ENCODE data around the gene ZFAND2A.

The ZFAND2A gene

DNA sequence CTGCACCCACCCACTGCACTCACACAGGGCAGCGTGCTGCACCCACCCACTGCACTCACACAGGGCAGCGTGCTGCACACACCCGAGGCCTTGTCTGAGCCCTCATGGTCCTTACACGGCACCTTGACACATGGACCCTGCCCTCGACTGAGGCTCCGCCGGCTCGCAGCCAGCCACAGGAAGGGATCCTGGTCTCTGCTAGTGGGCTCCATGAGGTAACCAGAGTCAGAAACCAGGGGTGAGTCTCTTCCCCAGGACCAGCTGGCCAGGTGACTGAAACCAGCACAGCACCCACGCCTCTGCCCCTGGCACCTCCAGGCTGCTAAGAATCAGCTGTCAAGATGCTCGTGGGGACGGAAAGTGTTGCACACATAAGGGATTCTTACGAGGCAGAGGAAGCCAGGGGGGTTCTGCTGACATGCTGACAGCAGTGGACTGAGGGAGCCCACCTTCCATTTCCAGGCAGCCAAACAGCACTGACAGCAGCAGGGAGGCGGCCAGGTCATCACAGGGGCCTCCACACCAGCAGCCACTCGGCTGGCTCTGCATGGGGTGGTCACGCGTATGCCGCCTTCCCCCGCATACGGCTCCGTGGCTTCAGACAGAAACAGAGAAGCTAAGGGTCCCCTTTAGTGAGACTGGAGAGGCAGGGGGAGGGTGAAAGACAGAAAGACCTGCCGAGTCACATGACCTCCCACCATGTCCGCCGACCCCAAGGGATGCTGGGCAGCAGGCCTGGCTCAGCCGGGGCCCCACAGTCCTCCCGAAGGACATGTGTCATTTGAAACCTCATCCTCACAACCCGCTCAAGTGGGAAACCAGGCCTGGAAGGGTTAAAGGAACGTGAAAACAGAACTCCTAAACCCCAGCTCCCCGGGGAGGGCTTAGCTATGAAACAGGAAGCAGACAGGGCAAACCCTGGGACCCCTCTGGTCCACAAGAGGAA lies 37.8 kb downstream of the ZFAND2A start:
- DNase-seq = no peak

DNA sequence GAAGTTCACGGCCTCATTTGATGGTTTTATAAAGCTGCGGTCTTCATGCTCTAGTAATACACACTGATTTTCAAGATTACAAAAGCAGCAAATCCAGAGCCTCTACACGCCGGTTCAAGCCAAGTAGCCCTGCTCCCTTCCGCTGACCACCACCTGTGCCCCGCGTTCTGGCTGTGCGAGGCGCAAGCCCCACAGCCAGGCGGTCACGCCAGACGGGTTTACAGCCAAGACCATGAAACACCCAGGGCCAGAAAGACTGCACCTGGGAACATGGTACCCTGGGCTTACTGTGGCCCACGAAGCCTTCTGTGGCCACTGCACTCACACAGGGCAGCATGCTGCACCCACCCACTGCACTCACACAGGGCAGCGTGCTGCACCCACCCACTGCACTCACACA lies 38.5 kb downstream of the ZFAND2A start:
- no peak for DNase-seq

DNA sequence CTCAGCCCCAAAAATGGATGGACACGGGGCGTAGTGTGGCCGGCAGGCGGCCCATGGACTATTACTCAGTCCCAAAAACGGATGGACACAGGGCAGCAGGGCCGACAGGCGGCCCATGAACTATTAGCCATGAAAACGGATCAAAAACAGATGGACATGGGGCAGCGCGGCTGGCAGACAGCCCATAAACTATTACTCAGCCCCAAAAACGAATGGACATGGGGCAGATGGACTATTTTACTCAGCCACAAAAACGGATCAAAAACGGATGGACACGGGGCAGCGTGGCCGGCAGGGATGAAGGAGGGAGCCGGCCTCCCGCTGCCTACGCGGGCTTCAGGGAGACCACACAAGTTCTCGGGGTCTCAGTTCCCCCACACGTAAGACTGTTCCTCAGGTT lies 39.2 kb downstream of the ZFAND2A start:
- no peak for DNase-seq

DNA sequence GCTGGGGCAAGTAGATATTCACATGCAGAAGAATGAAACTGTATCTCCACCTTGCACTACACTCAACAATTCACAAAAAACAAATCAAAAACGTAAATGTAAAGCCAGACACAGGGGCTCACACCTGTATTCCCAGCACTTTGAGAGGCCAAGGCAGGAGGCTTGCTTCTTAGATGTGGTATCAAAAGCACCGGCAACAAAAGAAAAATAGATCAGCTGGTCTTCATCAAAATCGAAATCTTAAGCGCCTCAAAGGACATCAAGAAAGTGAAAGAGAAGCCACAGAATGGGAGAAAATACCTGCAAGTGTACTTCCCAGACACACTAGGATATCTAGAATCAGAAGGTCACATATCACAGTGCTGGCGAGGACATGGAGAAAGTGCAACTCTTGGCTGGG lies 40.8 kb downstream of the ZFAND2A start:
- DNase-seq = no peak

DNA sequence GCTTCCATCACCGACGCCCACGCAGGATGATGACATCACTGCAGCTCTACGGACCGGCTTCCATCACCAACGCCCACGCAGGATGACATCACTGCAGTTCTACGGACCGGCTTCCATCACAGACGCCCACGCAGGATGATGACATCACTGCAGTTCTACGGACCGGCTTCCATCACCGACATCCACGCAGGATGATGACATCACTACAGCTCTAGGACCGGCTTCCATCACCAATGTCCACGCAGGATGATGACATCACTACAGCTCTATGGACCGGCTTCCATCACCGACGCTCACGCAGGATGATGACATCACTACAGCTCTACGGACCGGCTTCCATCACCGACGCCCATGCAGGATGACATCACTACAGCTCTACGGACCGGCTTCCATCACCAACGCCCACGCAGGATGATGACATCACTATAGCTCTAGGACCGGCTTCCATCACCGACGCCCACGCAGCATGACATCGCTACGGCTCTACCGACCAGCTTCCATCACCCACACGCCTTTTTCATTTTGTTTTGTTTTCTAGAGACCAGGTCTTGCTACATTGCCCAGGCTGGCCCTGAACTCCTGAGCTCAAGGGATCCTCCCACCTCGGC lies 42.6 kb downstream of the ZFAND2A start:
- peak in 1 of 2 donors; percentile 28 for DNase-seq

DNA sequence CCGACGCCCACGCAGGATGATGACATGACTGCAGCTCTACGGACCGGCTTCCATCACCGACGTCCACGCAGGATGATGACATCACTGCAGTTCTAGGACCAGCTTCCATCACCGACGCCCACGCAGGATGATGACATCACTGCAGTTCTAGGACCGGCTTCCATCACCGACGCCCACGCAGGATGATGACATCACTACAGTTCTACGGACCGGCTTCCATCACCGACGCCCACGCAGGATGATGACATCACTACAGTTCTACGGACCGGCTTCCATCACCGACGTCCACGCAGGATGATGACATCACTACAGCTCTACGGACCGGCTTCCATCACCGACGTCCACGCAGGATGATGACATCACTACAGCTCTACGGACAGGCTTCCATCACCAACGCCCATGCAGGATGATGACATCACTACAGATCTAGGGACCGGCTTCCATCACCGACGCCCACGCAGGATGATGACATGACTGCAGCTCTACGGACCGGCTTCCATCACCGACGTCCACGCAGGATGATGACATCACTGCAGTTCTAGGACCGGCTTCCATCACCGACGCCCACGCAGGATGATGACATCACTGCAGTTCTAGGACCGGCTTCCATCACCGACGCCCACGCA lies 43.5 kb downstream of the ZFAND2A start:
- DNase-seq = peak in 1 of 2 donors; percentile 35

DNA sequence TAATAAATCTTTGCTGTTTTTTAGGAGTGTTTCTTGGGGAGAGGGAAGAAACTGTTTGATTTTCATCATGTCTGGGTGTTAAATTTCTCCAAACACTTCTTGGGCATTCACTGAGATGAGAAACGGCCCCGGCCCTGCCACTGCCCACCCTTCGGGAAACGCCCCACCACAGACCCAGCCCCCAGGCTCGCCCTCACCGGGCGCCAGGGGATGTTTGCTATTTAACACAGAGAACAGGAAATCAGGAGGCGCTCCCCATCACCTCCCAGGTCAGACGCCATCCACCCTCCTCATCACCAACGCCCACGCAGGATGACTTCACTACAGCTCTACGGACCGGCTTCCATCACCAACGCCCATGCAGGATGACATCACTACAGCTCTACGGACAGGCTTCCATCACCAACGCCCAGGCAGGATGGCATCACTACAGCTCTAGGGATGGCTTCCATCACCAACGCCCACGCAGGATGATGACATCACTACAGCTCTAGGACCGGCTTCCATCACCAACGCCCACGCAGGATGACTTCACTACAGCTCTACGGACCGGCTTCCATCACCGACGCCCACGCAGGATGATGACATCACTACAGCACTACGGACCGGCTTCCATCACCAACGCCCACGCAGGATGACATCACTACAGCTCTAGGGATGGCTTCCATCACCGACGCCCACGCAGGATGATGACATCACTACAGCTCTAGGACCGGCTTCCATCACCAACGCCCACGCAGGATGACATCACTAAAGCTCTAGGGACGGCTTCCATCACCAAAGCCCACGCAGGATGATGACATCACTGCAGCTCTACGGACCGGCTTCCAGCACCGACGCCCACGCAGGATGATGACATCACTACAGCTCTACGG lies 44.6 kb downstream of the ZFAND2A start:
- peak in 1 of 2 donors; percentile 59 for DNase-seq

DNA sequence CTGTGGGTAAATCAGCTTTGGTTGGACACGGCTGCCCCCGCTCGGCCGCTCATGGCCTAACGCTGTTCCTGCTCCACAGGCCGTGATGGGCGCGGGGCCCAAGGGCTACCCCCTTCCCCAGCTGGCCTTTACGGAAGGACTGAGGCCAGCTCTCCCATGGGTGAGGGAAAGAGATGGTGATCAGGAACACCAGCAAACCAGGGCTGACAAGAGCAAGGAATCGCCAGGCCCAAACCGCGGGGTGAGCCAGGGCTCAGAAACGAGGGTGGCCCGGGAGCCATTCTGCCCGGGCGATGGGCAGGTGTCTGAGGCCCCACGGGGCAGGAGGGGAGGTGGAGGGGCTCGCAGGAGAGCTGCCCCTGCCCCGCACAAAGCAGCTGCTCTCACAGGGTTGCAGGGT lies 45.5 kb downstream of the ZFAND2A start:
- no peak for DNase-seq

DNA sequence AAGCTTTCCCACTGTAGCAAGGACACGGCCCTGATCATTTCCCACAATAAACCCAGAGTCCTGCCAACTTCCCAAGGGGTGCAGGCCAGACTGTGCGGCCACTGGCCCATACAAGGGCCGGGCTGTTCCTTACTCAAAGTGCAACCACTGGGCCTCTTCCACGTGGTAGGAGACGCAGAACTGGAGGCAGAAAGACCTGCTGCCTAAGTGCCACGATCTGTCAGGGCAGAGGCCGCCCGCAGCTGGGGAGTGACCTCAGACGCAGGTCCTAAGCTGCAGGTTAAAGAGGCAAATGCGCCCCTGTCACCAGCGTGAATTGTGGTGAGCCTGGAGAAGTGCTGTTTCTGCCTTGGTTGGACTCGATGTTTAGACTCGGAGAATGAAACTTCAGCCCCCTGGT lies 45.9 kb downstream of the ZFAND2A start:
- DNase-seq = no peak

DNA sequence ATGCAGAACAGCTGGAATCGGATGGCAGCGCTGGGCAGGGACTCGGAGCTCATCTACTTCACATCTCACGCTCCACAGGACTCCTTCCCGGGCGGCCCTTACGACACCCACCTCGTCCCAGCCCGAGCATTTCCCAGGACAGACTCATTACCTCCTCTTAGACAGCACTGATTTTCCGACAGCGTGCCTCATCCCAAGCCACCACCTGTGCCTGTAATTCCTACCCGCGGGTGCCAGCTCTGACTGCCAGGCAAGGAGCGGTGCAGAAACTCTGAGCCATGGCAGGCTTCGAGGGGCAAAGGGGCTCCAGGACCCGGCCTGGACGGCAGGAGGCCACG lies 46.5 kb downstream of the ZFAND2A start:
- no peak for DNase-seq

DNA sequence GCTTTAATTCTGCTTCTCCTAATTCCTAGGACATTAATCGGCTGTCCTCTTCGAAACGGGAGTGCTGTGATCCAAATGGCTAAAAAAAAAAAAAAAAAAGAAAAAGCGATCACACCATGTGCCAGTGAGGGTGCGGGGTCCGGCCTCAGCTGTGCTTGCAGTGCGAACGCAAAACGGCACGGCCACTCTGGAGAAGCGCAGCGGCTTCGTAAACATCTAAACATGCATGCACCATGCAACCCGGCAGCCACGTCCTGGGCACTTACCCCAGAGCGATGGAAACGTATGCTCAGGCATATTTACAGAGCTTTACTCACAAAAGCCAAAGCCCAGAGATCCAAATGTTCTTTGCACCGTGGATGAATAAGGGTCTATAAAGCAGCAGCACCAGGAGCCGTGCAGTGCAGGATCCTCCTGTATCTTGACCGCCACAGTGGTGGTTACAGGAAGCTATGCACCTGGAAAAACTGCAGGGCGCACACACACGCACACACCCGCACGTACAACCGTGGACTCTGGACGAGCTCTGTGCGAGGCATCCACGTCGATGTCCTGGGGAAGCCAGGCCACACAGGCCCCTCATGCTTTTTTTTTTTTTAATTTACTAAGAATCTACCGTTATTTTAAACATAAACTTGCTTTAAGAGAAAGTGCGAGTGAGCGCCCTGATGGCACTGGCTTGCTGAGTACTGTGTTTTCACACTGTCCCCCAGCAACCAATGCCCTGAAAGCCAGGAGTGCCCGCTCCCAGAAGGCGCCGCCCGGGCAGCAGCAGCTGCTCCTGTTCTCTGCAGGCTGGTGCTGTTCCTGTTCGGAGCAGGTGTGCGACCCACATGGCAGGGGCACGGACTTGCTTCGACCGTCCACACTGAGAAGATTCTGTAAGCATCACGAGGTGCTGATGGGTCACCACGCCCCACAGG lies 47.1 kb downstream of the ZFAND2A start:
- DNase-seq = no peak

DNA sequence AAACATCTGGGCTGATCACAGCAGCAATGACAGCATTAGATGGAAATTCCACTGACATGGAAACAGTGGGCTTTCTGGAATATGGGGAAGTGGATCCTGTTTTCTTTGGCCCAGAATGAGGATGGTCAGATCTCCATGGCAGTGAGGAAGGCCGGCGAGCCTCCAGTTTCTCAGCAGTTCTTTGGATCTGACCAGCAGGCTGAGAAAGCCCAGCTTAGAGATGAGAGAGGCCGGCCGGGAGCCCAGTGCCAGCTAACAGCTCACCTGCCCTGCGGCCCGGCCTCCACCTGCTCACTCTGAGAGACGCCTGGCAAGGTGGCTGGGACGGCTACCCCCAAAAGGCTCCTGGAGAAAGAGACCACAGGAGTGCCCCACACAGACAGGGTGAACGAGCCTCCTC lies 47.9 kb downstream of the ZFAND2A start:
- DNase-seq = no peak

DNA sequence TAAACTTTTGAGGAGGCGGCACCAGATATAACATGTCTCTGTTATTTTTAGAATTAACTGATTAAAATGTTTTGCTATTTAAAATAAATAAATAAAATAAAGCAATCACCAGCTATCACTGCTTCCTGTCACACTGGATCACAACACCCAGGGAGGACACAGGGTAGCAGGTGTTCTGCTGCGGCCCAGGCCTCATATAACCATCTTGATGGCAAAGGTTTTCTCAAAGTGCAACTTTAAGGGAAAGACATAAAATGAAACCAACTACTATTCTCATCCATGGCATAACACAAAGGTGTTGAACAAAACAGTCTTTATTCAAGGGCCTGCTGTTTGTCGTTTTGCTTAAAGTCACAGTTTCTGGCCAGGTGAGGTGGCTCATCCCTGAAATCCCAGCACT lies 48.8 kb downstream of the ZFAND2A start:
- no peak for DNase-seq

DNA sequence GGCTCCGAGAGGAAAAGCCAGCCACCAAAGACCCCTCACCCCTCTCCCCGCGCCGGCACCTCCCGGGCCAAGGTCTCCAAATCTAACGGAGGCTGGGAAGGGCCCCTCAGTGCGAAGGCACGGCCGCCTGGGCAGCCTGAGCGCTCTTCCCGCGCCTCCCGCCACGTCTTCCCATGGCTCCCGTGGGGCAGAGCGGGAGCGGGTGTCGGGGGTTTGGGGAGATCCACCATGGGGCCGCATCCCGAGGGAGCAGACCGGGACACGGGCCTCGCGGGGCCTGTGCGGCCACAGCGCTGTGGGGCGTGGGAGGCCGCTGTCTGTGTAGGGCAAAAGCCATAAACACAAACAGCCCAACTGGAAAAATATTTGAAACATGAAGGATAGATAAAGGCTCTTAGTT lies 49.6 kb downstream of the ZFAND2A start:
- no peak for DNase-seq

DNA sequence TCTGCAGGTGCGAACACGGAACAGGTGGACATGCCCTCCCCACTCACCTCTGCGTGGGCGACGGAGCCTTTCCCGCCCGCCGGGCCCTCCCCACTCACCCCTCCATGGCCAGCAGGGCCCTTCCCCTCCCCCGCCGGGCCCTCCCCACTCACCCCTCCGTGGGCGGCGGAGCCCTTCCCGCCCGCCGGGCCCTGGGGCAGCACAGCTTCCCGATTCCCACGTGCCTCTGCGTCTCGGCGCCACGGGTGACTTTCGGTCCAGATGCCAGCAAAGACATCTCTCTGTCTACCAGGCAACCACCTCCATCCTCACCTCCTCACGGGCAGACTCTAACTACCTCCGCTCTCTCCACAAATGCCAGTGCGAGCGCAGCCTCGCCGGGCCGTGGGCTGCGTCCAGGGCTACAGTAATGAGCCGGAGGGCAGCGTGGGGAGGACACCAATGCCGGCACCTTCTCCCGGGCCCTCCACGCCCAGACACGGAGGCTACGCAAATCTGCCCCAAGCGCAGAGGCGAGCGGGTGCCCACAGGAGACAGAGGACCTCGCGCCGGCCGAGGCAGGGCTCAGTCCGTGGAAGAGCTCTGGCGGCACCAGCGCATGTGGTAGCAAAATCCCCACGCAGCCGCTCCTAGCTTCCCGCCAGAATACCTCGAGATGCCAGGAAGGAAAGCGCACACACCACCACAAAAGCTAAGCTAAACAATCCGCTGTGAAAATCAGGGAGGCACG lies 50.2 kb downstream of the ZFAND2A start:
- DNase-seq = no peak

DNA sequence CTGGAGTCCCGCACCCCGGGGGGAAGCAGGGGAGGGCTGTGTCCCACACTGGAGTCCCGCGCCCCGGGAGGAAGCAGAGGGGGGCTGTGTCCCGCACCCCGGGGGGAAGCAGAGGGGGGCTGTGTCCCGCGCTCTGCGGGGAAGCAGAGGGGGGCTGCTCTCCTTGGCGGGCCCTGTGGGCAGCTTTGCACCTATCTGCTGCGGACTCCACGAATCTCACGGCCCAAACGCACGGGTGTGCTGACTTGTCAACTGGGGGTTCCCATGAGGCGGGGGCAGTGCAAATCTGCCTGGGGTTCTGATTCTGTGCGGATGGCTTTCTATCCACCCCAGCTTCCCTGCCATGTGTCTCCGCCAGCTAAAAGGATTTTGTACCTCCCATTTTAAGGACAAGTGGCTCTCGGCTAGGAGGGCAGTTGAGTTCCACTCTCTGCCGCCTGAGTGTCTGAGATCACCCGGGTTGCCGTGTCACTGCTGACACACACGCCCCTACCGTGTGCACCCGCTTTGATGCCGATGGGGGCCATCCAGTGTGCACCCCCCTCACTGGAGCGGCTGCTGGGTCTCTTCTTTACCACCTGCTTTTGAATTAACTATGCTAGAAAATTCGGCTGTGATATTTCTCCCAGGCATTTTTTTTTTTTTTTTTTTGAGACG lies 51.6 kb downstream of the ZFAND2A start:
- DNase-seq = no peak

DNA sequence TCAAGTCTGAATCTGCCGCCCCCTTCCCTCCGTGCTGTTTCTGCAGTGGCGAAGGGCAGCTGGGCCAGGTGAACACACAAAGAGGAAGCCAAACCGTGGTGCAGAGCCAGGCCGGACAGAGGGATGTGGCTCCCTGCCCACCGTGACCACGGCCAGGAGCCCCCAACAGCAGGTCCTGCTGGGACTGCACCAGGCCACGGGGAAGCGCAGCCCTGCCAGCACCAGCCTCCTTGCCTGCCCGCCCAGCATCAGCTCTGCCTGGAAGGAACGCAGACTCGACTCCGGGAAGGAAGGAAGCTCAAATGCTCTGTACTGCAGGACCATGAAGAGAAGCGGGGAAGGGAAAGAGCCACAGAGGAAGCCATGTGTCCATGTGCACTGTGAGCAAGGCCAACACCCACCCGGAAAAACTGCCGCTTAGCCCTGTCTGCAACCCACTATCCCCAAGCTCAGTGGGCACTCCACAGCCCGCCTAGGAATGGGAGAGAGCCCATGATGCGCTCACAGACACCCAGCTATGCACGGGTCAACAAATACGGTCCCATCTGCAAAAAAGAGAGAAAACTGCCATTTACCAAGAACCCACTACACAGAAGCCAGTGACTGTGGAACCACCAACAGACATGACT lies 53.1 kb downstream of the ZFAND2A start:
- no peak for DNase-seq

DNA sequence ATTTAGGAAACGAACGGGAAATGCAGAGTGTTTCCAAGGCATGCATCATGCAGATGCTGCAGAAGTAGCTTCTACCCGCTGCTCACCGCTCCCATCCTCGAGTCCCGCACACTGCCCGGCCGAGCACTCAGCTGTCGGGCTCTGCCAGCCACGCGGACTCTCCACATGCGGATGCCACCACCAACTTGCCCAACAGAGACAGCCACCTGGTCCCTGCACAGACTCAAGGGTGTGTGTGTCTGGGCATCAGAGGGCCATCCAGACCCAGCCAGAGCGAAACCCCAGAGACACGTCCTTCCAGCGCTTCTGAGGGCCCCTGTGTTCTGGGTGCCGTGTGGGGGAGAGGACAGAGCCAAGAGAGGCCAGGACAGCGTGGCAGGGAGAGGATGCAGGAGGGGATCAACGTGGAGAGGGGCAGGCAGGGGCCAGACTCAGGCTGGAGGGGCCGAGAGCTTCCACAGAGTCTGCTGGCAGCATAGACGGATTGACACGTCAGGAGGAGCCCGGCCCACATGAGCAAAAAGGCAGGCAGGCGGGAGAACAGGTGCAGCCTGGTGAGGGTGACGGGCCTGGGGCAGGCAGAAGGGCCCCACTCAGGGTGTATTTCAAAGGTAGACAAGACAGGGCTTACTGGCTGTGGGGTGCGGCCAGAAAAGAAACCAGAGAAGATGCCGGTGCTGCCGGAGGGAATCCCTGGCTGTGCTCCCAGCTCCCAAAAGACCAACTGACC lies 53.8 kb downstream of the ZFAND2A start:
- no peak for DNase-seq

DNA sequence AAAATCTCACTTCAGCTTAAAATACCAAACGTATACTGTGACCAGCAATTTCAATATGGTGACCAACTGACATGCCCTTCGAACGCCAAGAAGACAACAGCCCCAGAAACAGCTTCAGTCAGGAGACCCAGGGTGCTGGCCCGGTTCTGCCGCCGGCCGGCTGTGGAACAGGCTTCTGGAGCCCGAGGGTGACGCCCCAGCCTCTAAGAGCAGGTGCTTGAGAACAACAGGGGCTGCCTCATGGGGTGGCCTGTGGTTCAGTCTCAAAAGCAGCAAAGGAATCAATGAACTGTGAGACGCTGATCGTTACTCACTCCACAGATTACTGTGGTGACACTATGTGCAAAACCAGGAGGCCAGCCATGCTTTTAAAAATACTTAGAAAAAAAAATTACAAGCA lies 54.8 kb downstream of the ZFAND2A start:
- DNase-seq = no peak

Data from stimulated activated CD4-positive, alpha-beta T cell treated with anti-CD3 and anti-CD28 coated beads, Interleukin-2, amount 100 ng/mL, for 24 hours (primary cell).